GM12865 (cell line): ENCODE results near the gene SH2D3A.
A peak's percentile ranks its signal among the peaks of the same experiment; 100 is the strongest.
"Not testable (repeated sequence)": the region's sequence is repeated elsewhere in the genome, so short reads cannot be mapped to it uniquely, and the experiment has no call there.

Experiments
- DNase-seq: peaks from one replicate; pipeline ENCODE4 v3.0.0; 2010; ENCODE audit warnings: low read depth
- H3K4me3 ChIP-seq: 2 replicates; pipeline ENCODE4 v1.5.1; 2011; ENCODE audit warnings: mild to moderate bottlenecking, low read depth, low read length, control low read depth
- TF ChIP-seq, protein P1 (sequence below): IDR thresholded peaks from 2 replicates; pipeline ENCODE4 v1.5.1; 2011; ENCODE audit warnings: low read length, control low read depth, low read depth, inconsistent platforms; ENCODE audit not compliant: insufficient read depth; ENCODE audit errors: missing control alignments

Gene SH2D3A

DNA sequence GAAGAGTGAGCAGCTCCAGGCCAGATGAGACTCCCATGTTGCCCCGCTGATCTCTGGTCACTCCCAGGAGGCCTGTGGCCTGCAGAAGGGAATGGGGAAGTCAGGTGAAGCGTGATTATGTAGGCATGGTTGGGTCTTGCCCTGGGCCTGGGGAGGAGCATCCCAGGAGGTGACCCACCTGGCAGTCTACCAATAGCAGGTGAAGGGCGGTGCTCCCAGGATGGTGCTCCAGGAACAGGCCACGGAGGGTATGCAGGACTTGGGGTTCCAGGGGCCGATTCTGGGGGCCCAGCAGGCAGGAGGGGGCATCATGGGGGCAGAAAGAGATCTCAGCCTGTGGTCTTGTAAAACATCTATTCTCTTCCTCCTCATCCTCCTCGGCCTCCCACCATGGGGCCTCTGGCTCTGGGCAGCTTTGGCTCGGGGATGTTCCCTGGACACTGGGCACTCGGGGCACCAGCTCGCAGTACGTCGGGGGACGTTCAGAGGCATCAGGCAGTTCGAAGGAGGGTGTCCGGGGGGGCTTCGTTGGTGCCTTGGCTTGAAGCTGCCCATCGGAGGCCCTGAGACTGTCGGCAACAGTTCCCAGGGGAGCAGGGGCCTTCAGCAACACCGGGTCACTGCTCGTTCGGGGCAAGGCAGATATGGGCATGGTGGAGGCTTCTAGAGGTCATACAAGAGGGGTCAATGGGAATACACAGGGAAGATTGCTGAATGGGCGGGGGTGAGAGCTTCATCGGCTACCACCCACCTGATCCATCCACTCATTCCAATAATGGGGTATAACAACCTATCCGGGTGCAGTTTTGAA, 12.4 kb downstream of the SH2D3A start:
- no peak for DNase-seq
- TF ChIP-seq, protein P1, sequence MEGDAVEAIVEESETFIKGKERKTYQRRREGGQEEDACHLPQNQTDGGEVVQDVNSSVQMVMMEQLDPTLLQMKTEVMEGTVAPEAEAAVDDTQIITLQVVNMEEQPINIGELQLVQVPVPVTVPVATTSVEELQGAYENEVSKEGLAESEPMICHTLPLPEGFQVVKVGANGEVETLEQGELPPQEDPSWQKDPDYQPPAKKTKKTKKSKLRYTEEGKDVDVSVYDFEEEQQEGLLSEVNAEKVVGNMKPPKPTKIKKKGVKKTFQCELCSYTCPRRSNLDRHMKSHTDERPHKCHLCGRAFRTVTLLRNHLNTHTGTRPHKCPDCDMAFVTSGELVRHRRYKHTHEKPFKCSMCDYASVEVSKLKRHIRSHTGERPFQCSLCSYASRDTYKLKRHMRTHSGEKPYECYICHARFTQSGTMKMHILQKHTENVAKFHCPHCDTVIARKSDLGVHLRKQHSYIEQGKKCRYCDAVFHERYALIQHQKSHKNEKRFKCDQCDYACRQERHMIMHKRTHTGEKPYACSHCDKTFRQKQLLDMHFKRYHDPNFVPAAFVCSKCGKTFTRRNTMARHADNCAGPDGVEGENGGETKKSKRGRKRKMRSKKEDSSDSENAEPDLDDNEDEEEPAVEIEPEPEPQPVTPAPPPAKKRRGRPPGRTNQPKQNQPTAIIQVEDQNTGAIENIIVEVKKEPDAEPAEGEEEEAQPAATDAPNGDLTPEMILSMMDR, result no peak
- no peak overlapping the region for H3K4me3 ChIP-seq

DNA sequence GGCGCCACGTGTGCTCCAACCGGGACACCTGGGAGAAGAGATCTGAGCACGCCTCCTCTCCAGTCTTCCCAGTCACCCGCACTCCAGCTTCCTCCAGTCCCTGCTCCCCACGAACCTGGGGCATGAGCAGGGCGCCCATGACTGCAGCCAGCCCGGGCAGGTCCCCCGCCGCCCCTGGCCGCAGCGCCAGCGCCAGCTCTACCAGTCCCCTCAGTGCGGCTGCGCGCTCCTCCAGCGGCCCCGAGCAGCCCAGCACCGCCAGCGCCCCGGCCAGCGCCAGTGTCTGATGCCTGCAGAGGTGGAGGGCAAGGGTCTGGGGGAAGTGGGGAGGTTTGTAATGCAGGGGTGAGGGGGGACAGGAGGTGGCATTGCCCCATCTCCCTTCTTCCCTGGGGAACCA, 13.1 kb downstream of the SH2D3A start:
- DNase-seq, result no peak
- H3K4me3 ChIP-seq, result no peak overlapping the region
- TF ChIP-seq, protein P1, result no peak

DNA sequence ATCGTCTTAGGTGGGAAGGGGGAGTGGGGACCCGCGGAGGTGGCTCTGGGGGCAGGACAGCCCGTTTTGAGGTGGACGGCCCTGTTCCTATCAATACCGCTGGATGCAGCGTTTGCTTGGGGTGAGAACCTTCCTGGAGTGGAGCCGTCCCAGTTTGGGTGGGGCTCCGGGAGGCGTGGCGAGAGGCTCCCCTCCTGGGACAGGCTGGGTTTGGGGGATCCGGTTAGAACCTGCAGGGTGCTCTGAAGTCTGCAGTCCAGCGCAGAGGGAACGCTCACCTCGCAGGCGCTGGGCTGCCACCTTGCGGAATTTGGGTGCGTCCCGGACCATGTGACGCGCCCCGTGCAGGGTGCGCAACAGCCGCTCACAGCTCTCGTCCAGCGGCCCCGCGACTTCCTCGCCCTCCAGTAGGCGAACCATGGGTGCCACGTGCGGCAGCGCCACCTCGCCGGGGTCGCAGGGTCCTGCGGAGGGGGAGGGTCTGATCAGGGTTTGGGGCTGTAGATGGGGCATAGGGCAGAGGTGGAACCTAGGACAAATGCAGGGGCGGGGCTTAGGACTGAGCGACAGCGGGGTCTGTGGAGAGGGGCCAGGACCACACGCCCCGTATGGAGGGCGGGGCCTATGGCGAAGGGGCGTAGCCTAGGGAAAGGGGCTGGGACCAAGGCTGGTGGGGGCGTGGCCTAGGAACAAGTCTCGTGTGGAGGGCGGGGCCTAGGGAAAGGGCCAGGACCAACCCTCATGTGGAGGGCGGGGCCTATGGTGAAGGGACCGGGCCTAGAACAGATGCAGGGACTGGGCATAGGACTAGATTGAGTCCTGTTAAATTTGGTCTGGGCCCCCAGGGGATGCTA, 13.8 kb downstream of the SH2D3A start:
- H3K4me3 ChIP-seq, result peak overlapping the region; percentile 50
- TF ChIP-seq, protein P1, result peak; percentile 60
- DNase-seq, result peak; percentile 96

DNA sequence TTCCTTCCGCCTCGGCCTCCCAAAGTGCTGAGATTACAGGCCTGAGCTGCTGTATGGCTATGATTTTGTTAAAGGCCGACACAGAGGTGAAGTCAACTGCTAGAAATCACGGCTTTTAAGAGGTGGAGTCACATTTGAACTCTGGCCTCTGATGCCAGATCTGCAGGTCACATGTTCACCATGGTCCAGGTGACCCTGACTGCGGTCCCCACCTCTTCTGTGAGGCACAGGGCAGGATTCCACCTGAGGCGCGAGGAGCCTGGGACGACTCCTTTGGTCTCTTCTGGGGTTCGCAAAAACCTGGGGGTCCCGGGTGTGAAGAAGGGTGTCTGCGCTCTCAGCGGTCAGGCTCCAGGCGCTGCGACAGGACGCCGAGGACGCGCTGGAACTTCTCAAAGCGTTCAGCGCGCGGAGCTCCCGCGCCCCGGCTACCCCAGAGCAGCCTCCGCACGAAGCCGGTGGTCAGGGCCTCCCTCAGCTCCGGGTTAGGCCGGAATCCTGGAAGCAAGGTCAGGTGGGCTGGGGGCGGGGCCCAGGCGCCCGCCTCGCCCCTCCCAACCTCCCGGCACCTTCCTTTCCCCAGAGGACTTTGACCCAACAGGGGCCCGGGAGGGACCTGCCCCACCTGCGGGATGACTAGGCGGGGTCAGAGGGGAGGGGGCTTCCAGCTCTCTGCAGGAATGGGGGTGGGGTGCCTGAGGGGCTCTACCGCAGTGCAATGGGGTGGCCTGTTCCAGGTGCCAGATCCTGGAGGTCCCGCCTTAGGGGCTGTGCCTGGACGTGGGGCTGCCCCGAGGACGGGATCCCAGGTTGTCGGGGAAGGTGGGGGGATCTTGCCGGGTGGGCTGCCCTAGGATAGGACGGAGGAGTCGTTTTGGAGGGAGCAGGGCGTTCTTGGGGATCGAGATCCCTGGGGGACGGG, 14.7 kb downstream of the SH2D3A start:
- TF ChIP-seq, protein P1, result no peak
- DNase-seq, result no peak
- peak overlapping the region; percentile 50 for H3K4me3 ChIP-seq

DNA sequence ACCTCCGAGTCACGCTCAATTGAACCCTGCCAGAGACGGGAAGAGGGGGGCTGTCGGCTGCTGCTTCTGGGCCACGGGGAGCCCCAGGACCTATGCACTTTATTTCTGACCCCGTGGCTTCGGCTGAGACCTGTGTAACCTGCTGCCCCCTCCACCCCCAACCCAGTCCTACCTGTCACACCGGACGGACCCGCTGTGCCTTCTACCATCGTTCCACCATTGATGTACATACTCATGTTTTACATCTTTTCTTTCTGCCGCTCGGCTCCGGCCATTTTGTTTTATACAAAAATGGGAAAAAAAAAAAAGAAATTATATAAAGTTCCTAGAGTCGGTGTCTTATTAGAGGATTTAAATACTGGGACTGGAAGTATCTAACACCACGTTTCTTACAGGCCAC, 16.0 kb downstream of the SH2D3A start:
- TF ChIP-seq, protein P1, result no peak

DNA sequence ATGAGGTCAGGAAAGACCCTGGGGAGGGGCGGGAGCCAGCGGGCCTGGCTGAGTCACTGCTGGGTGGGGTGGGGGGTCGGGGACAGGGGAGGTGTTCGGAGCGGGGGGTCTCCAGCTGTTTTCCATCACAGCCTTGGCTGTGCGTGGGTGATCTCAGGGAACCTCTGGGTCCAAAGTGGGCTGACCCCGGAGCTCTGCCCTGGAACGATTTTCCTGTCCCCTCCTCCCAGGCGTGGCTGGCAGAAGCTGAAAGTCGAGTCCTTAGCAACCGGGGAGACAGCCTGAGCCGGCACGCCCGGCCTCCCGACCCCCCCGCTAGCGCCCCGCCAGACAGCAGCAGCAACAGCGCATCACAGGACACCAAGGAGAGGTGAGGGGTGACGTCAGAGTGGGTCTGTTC, 17.2 kb downstream of the SH2D3A start:
- TF ChIP-seq, protein P1, result no peak
- no peak overlapping the region for H3K4me3 ChIP-seq
- no peak for DNase-seq

More for the DNA sequence above, 16.0 kb downstream of the SH2D3A start:
- no peak for DNase-seq
- no peak overlapping the region for H3K4me3 ChIP-seq

DNA sequence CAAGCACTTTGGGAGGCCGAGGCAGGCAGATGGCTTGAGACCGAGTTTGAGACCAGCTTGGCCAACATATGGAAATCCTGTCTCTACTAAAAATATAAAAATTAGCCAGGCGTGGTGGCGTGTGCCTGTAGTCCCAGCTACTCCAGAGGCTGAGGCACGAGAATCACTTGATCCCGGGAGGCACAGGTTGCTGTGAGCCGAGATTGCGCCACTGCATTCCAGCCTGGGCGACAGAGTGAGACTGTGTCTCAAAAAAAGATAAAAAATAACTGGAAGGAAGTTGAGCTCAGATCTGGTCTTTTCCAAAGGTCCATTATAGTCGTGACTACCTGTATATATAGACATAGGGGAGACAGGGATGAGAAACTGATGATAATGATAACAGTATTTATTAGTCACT, 18.7 kb downstream of the SH2D3A start:
- H3K4me3 ChIP-seq, result not testable (repeated sequence)

More for the DNA sequence above, 18.7 kb downstream of the SH2D3A start:
- not testable (repeated sequence) for DNase-seq
